ENCODE results near the gene TRIM8.

TRIM8 gene

GRCh38 chr10:102619281-102619981 lies 24.8 kb upstream of the TRIM8 start:
- ChIA-PET CTCF (interaction anchor here (0.9 to 1.4 kb wide), 3 partner anchors 9 to 23 kb away, joined by 3 to 4 read pairs (median 3); no protein-coding TSS in a partner anchor), POLR2A (no interaction called here)
- DNase-seq (ENCODE audit: extremely low spot score), result no peak
- no peak for TF ChIP-seq CTCF (IDR thresholded peaks at IDR 0.05; ENCODE audit: control extremely low read depth, extremely low read depth, low read depth, missing control alignments)

GRCh38 chr10:102620138-102620590 lies 24.1 kb upstream of the TRIM8 start:
- ChIA-PET POLR2A (no interaction called here), CTCF (interaction anchor here (0.9 to 1.7 kb wide), 3 partner anchors 9 to 37 kb away, joined by 3 to 4 read pairs (median 4); no protein-coding TSS in a partner anchor)
- no peak for TF ChIP-seq CTCF (IDR thresholded peaks at IDR 0.05; ENCODE audit: control extremely low read depth, extremely low read depth, low read depth, missing control alignments)
- DNase-seq (ENCODE audit: extremely low spot score), result no peak

GRCh38 chr10:102620591-102621442 lies 23.5 kb upstream of the TRIM8 start:
- no peak for DNase-seq (ENCODE audit: extremely low spot score)
- POLR2A ChIA-PET, result no interaction called here
- CTCF ChIA-PET, result interaction anchor here (0.9 to 1.7 kb wide), 4 partner anchors 9 to 37 kb away, joined by 3 to 4 read pairs (median 4); no protein-coding TSS in a partner anchor
- TF ChIP-seq CTCF (IDR thresholded peaks at IDR 0.05; ENCODE audit: control extremely low read depth, extremely low read depth, low read depth, missing control alignments), result no peak

- TF ChIP-seq CTCF (IDR thresholded peaks at IDR 0.05; ENCODE audit: control extremely low read depth, extremely low read depth, low read depth, missing control alignments), result no peak
- POLR2A ChIA-PET, result no interaction called here
- no peak for DNase-seq (ENCODE audit: extremely low spot score)
- CTCF ChIA-PET, result interaction anchor here (0.7 to 1.7 kb wide), 3 partner anchors 10 to 38 kb away, joined by 3 to 4 read pairs (median 3); no protein-coding TSS in a partner anchor
Observed at GRCh38 chr10:102621443-102622325, 22.6 kb upstream of the TRIM8 start.

GRCh38 chr10:102624094-102624493 lies 20.2 kb upstream of the TRIM8 start:
- POLR2A ChIA-PET, result no interaction called here
- DNase-seq (ENCODE audit: extremely low spot score), result no peak
- CTCF ChIA-PET, result interaction anchor here (0.8 to 2.5 kb wide), 5 partner anchors 8 to 277 kb away, joined by 3 to 8 read pairs (median 3); no protein-coding TSS in a partner anchor
- no peak for TF ChIP-seq CTCF (IDR thresholded peaks at IDR 0.05; ENCODE audit: control extremely low read depth, extremely low read depth, low read depth, missing control alignments)

Measured in GM10248 (cell line).